GM21576 (cell line): Measurements from ENCODE around the gene TTC28.

Experiments used
- ATAC-seq: cut with Tn5 transposase; IDR thresholded peaks from one replicate; pipeline ENCODE4 v1.9.1; 2021; ENCODE audit warnings: mild to moderate bottlenecking, moderate library complexity; ENCODE audit not compliant: unreplicated experiment

TTC28 gene

GRCh38 chr22:28017558-28017820, 662.2 kb downstream of the TTC28 start:
- ATAC-seq = no peak

GRCh38 chr22:28016781-28017557, 662.7 kb downstream of the TTC28 start:
- ATAC-seq = no peak

- no peak for ATAC-seq
Observed at GRCh38 chr22:28015676-28016601, 663.7 kb downstream of the TTC28 start.

- no peak for ATAC-seq
Observed at GRCh38 chr22:28015046-28015425, 664.6 kb downstream of the TTC28 start.

GRCh38 chr22:28014211-28015045, 665.2 kb downstream of the TTC28 start:
- no peak for ATAC-seq

GRCh38 chr22:28013611-28014010, 666.0 kb downstream of the TTC28 start:
- no peak for ATAC-seq

- ATAC-seq = no peak
Observed at GRCh38 chr22:28012832-28013460, 666.7 kb downstream of the TTC28 start.

GRCh38 chr22:28009272-28009827, 670.3 kb downstream of the TTC28 start:
- no peak for ATAC-seq

GRCh38 chr22:28008649-28009048, 671.0 kb downstream of the TTC28 start:
- no peak for ATAC-seq

GRCh38 chr22:28008056-28008455, 671.6 kb downstream of the TTC28 start:
- no peak for ATAC-seq

- no peak for ATAC-seq
Observed at GRCh38 chr22:28006271-28006670, 673.4 kb downstream of the TTC28 start.

- ATAC-seq = no peak
Observed at GRCh38 chr22:28005513-28005912, 674.1 kb downstream of the TTC28 start.

GRCh38 chr22:28004021-28004420, 675.6 kb downstream of the TTC28 start:
- ATAC-seq = no peak

GRCh38 chr22:28002863-28003565, 676.6 kb downstream of the TTC28 start:
- no peak for ATAC-seq

- ATAC-seq = no peak
Observed at GRCh38 chr22:28002181-28002700, 677.4 kb downstream of the TTC28 start.

GRCh38 chr22:28001171-28001835, 678.3 kb downstream of the TTC28 start:
- no peak for ATAC-seq

- ATAC-seq = no peak
Observed at GRCh38 chr22:28000361-28000760, 679.3 kb downstream of the TTC28 start.

GRCh38 chr22:27999876-28000275, 679.8 kb downstream of the TTC28 start:
- no peak for ATAC-seq
